IMR-90 (cell line): ENCODE results near the gene UNC13C. TPM values are rescaled to one million over a fixed set of nuclear protein-coding genes. Genes with fewer than 3 reads are reported as not detected.

Source experiments
- ATAC-seq: fragments of 200-7000 bp; cut with Tn5 transposase; 2 replicates; pipeline ENCODE4 v1.9.1; 2020; ENCODE audit warnings: low read depth, mild to moderate bottlenecking, moderate library complexity
- BruUV-seq: library from RNA; stranded (reverse); fragments of 400-500 nt; replicated peaks from 2 replicates; lab custom pipeline; 2021; lab: Mats Ljungman, UMichigan
- CTCF ChIA-PET: fragments of 300-600 bp; formaldehyde crosslinking; extraction: SDS; loops from one replicate; lab custom pipeline; 2021; ENCODE audit warnings: antibody characterized with exemption; lab: Yijun Ruan, JAX
- POLR2A ChIA-PET: fragments of 300-600 bp; sonication (Branson Sonifier 250); formaldehyde crosslinking; loops from one replicate; lab custom pipeline; 2022; ENCODE audit warnings: antibody characterized with exemption; ENCODE audit not compliant: unreplicated experiment; lab: Charles Lee
- DNase-seq: peaks from one replicate; pipeline ENCODE4 v3.0.0; 2013
- H2AFZ ChIP-seq: replicated peaks from 2 replicates; pipeline ENCODE3; 2013; ENCODE audit warnings: low read length, mild to moderate bottlenecking; ENCODE audit not compliant: poor library complexity
- H2AK5ac ChIP-seq: 2 replicates; pipeline ENCODE4 v1.6.1; 2013; ENCODE audit warnings: low read depth, low read length, inconsistent platforms
- H2AK9ac ChIP-seq: replicated peaks from 2 replicates; pipeline ENCODE3; 2013; ENCODE audit warnings: mild to moderate bottlenecking, low read depth, low read length, moderate library complexity; ENCODE audit not compliant: poor library complexity
- H2BK120ac ChIP-seq: 2 replicates; pipeline ENCODE4 v1.6.1; 2013; ENCODE audit warnings: low read depth, low read length, inconsistent platforms
- H2BK15ac ChIP-seq: 3 replicates; pipeline ENCODE4 v1.6.1; 2013; ENCODE audit warnings: low read depth, low read length, inconsistent platforms
- H2BK20ac ChIP-seq: 2 replicates; pipeline ENCODE4 v1.6.1; 2013; ENCODE audit warnings: low read depth, mild to moderate bottlenecking, inconsistent platforms, low read length, moderate library complexity
- H2BK5ac ChIP-seq: 2 replicates; pipeline ENCODE4 v1.6.1; 2013; ENCODE audit warnings: mild to moderate bottlenecking, low read depth, low read length, inconsistent platforms; ENCODE audit not compliant: poor library complexity, severe bottlenecking
- H3K14ac ChIP-seq: replicated peaks from 2 replicates; pipeline ENCODE4 v1.6.1; 2013; ENCODE audit warnings: low read depth, low read length, inconsistent platforms
- H3K18ac ChIP-seq: 2 replicates; pipeline ENCODE4 v1.6.1; 2013; ENCODE audit warnings: low read depth, low read length, control low read depth
- H3K23ac ChIP-seq: 2 replicates; pipeline ENCODE4 v1.6.1; 2013; ENCODE audit warnings: low read depth, low read length, inconsistent platforms
- H3K27ac ChIP-seq: 2 replicates; pipeline ENCODE4 v1.5.1; 2013; ENCODE audit warnings: mild to moderate bottlenecking, control low read depth, low read length; ENCODE audit not compliant: insufficient read depth
- H3K27me3 ChIP-seq: 2 replicates; pipeline ENCODE4 v1.6.1; 2013; ENCODE audit warnings: low read length; ENCODE audit not compliant: control insufficient read depth, insufficient read depth
- H3K36me3 ChIP-seq: 2 replicates; pipeline ENCODE4 v1.6.1; 2013; ENCODE audit warnings: low read length, mixed read lengths; ENCODE audit not compliant: control insufficient read depth, insufficient read depth
- H3K4ac ChIP-seq: 2 replicates; pipeline ENCODE4 v1.6.1; 2013; ENCODE audit warnings: low read depth, low read length, inconsistent platforms
- H3K4me1 ChIP-seq: 2 replicates; pipeline ENCODE4 v1.6.1; 2013; ENCODE audit warnings: low read length, mixed read lengths; ENCODE audit not compliant: control insufficient read depth, insufficient read depth
- H3K4me2 ChIP-seq: 2 replicates; pipeline ENCODE4 v1.6.1; 2013; ENCODE audit warnings: low read depth, mild to moderate bottlenecking, control low read depth, low read length, moderate library complexity
- H3K4me3 ChIP-seq: 2 replicates; pipeline ENCODE4 v1.5.1; 2013; ENCODE audit warnings: low read depth, mild to moderate bottlenecking, control low read depth, low read length, moderate library complexity; ENCODE audit not compliant: insufficient read depth
- H3K56ac ChIP-seq: 2 replicates; pipeline ENCODE4 v1.6.1; 2013; ENCODE audit warnings: low read length, inconsistent platforms; ENCODE audit not compliant: insufficient read depth; ENCODE audit errors: extremely low read depth
- H3K79me1 ChIP-seq, 2 experiments: 2 replicates each; pipeline ENCODE4 v1.6.1; 2013; ENCODE audit warnings: low read length in 2 of 2, inconsistent platforms in 1 of 2, low read depth in 1 of 2
- H3K9ac ChIP-seq: 2 replicates; pipeline ENCODE4 v1.6.1; 2013; ENCODE audit warnings: low read depth, low read length, control low read depth
- H3K9me1 ChIP-seq: 2 replicates; pipeline ENCODE4 v1.6.1; 2013; ENCODE audit warnings: low read length, inconsistent platforms; ENCODE audit not compliant: insufficient read depth
- H3K9me3 ChIP-seq: 2 replicates; pipeline ENCODE4 v1.6.1; 2013; ENCODE audit warnings: low read length; ENCODE audit not compliant: control insufficient read depth, insufficient read depth
- H4K20me1 ChIP-seq: 2 replicates; pipeline ENCODE4 v1.6.1; 2013; ENCODE audit warnings: low read length, inconsistent platforms; ENCODE audit not compliant: insufficient read depth
- H4K5ac ChIP-seq: 2 replicates; pipeline ENCODE4 v1.6.1; 2013; ENCODE audit warnings: mild to moderate bottlenecking, low read depth, low read length, control low read depth
- H4K8ac ChIP-seq, 2 experiments: 2 replicates each; pipeline ENCODE4 v1.6.1; 2013; ENCODE audit warnings: low read depth in 2 of 2, low read length in 2 of 2, control low read depth in 1 of 2, inconsistent platforms in 1 of 2
- H4K91ac ChIP-seq: 2 replicates; pipeline ENCODE4 v1.6.1; 2013; ENCODE audit warnings: low read depth, low read length, inconsistent platforms; ENCODE audit not compliant: insufficient read depth
- CEBPB ChIP-seq: IDR thresholded peaks from 2 replicates; pipeline ENCODE4 v1.6.1; 2012; ENCODE audit warnings: low read depth, low read length, improper control_type of control experiment
- CTCF ChIP-seq: conservative IDR thresholded peaks from 2 replicates; pipeline ENCODE4 v1.5.1; 2012; ENCODE audit warnings: mild to moderate bottlenecking, low read depth, low read length, improper control_type of control experiment
- ELK1 ChIP-seq: fragments of 150-350 bp; IDR thresholded peaks from 2 replicates; pipeline ENCODE4 v1.6.1; 2016; ENCODE audit warnings: low read depth, mild to moderate bottlenecking, low read length, moderate library complexity, borderline replicate concordance
- FOS ChIP-seq: fragments of 150-350 bp; IDR thresholded peaks from 2 replicates; pipeline ENCODE4 v1.6.1; 2016; ENCODE audit warnings: low read depth, low read length
- MXI1 ChIP-seq: IDR thresholded peaks from 2 replicates; pipeline ENCODE4 v1.6.1; 2012; ENCODE audit warnings: low read depth, mild to moderate bottlenecking, low read length, moderate library complexity, borderline replicate concordance
- POLR2A ChIP-seq: IDR thresholded peaks from 2 replicates; pipeline ENCODE4 v1.6.1; 2012; ENCODE audit warnings: mild to moderate bottlenecking, low read depth, low read length
- RCOR1 ChIP-seq: IDR thresholded peaks from 2 replicates; pipeline ENCODE4 v1.6.1; 2012; ENCODE audit warnings: mild to moderate bottlenecking, low read length, improper control_type of control experiment; ENCODE audit not compliant: insufficient replicate concordance
- USF2 ChIP-seq: fragments of 150-350 bp; IDR thresholded peaks from 2 replicates; pipeline ENCODE4 v1.6.1; 2017; ENCODE audit warnings: mild to moderate bottlenecking, antibody characterized with exemption, low read length, low read depth
- WGBS, 2 experiments: methylation state at CpG; one replicate each; pipeline versions ENCODE4 v1.1.5 to v1.1.7; 2013; ENCODE audit warnings: missing lambda C conversion rate in 2 of 2; ENCODE audit not compliant: insufficient read length in 1 of 2; ENCODE audit errors: extremely low coverage in 2 of 2; 5-methylcytosine and 5-hydroxymethylcytosine counted together
- dilution Hi-C: fragments of 300-500 bp; cut with HindIII; formaldehyde crosslinking; loops from one replicate; pipeline ENCODE4 v1.14.3; 2018; ENCODE audit warnings: low sequenced_read_pairs; ENCODE audit not compliant: unreplicated experiment
- in situ Hi-C: fragments of 300-500 bp; cut with MboI; formaldehyde crosslinking; loops from 3 replicates; pipeline ENCODE4 v1.14.3; 2019; ENCODE audit warnings: low sequenced_read_pairs, inconsistent platforms, mixed read lengths
- intact Hi-C: fragments of 100-400 bp; cut with micrococcal nuclease; formaldehyde crosslinking; loops from 2 replicates; pipeline ENCODE4 v1.10.0; 2022
- polyA plus RNA-seq, 3 experiments: library from polyadenylated mRNA; depleted of rRNA; stranded (reverse); fragments of >200 nt; gene quantifications; 2 replicates each; pipeline ENCODE4 v1.2.3, GENCODE V29; 2012; ENCODE audit warnings: low replicate concordance in 1 of 3
- total RNA-seq: library from RNA; depleted of rRNA; stranded (reverse); fragments of >200 nt; gene quantifications from 2 replicates; pipeline ENCODE4 v1.2.3, GENCODE V29; 2012

Gene UNC13C
- total and polyA plus RNA-seq, 2 of the 4 experiments (the other 2 are of a cell fraction) = not detected

GRCh38 chr15:54515664-54516582, 537.7 kb downstream of the UNC13C start:
- Histone ChIP-seq H3K14ac (no peak overlapping the region), H3K56ac (no peak overlapping the region), H3K9me1 (no peaks in the 10 kb centered on the region), H3K4ac (no peak overlapping the region), H3K79me1 (no peaks in the 10 kb centered on the region), H2AK5ac (no peak overlapping the region), H2AK9ac (no peak overlapping the region), H3K36me3 (no peaks in the 10 kb centered on the region), H3K23ac (no peak overlapping the region), H3K27me3 (no peaks in the 10 kb centered on the region), H3K4me3 (no peak overlapping the region), H4K91ac (no peak overlapping the region), H4K20me1 (no peaks in the 10 kb centered on the region), H3K9ac (no peak overlapping the region), H3K4me2 (no peak overlapping the region), H4K5ac (no peak overlapping the region), H2BK20ac (no peak overlapping the region), H3K18ac (no peak overlapping the region), H2BK5ac (no peak overlapping the region), H4K8ac (no peak overlapping the region), H3K27ac (no peak overlapping the region), H3K4me1 (no peaks in the 10 kb centered on the region), H3K9me3 (0 out of 2 replicates have a peak, but pooled peaks cover 2% of the 10 kb centered on the region), H2AFZ (no peak overlapping the region), H2BK15ac (no peak overlapping the region), H2BK120ac (no peak overlapping the region)
- dilution Hi-C loops (no loop called here), intact Hi-C loops (no loop called here), in situ Hi-C loops (no loop called here)
- DNase-seq (no peak), ATAC-seq (no peak)
- BruUV-seq = no TSS peak
- ChIA-PET POLR2A (no interaction called here), CTCF (no interaction called here)
- TF ChIP-seq CTCF (no peak), USF2 (no peak), POLR2A (no peak), RCOR1 (no peak), MXI1 (no peak), ELK1 (no peak), FOS (no peak), CEBPB (no peak)
- no CpG with 5 or more reads among the region's 9 CpGs for WGBS, 2 experiments
